ENCODE results near the gene CTDSPL.

The CTDSPL gene

GRCh38 chr3:37904601-37905000 lies 42.9 kb downstream of the CTDSPL start:
- no peaks in the 10 kb centered on the region for H3K36me3 ChIP-seq (ENCODE audit: control insufficient read depth in 2 of 2, insufficient read depth in 2 of 2, low read length in 2 of 2)
- H3K4me3 ChIP-seq (ENCODE audit: low read length in 2 of 2) = no peak overlapping the region
- H3K4me1 ChIP-seq (ENCODE audit: control insufficient read depth, insufficient read depth, low read length) = peaks cover 53% of the 10 kb centered on the region
- no peaks in the 10 kb centered on the region for H3K27me3 ChIP-seq (ENCODE audit: control insufficient read depth in 1 of 2, insufficient read depth in 2 of 2, low read length in 2 of 2)
- no peaks in the 10 kb centered on the region for H3K9me3 ChIP-seq (ENCODE audit: control insufficient read depth in 2 of 2, low read length in 2 of 2)
- H3K27ac ChIP-seq (ENCODE audit: low read length) = peak overlapping the region; percentile 24
- no peak overlapping the region for H3K9ac ChIP-seq (ENCODE audit: low read length in 2 of 2)

DNA sequence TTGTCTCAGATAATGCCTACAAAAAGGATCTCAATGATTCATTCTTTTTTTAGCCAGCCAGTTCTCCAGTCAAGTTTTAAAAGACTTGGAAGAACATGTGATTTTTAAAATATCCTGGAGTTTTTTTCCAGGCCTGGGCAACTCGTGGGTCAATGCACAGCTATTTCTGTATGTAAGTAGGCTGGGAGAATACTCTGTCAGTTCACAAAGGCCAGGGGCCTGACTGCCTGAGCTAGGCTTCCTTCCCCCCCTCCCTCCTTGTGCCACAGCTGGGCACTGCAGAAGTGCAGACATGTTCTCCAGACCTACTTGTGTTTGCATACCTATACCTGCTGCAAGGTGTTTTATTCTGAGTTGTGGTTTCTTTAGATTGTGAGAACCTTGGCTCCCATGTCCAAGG lies 43.7 kb downstream of the CTDSPL start:
- no peaks in the 10 kb centered on the region for H3K36me3 ChIP-seq (ENCODE audit: control insufficient read depth in 2 of 2, insufficient read depth in 2 of 2, low read length in 2 of 2)
- no peak overlapping the region for H3K4me3 ChIP-seq (ENCODE audit: low read length in 2 of 2)
- H3K27ac ChIP-seq (ENCODE audit: low read length) = no peak overlapping the region
- H3K27me3 ChIP-seq (ENCODE audit: control insufficient read depth in 1 of 2, insufficient read depth in 2 of 2, low read length in 2 of 2) = no peaks in the 10 kb centered on the region
- no peak overlapping the region for H3K9ac ChIP-seq (ENCODE audit: low read length in 2 of 2)
- peaks cover 53% of the 10 kb centered on the region for H3K4me1 ChIP-seq (ENCODE audit: control insufficient read depth, insufficient read depth, low read length)
- no peaks in the 10 kb centered on the region for H3K9me3 ChIP-seq (ENCODE audit: control insufficient read depth in 2 of 2, low read length in 2 of 2)

DNA sequence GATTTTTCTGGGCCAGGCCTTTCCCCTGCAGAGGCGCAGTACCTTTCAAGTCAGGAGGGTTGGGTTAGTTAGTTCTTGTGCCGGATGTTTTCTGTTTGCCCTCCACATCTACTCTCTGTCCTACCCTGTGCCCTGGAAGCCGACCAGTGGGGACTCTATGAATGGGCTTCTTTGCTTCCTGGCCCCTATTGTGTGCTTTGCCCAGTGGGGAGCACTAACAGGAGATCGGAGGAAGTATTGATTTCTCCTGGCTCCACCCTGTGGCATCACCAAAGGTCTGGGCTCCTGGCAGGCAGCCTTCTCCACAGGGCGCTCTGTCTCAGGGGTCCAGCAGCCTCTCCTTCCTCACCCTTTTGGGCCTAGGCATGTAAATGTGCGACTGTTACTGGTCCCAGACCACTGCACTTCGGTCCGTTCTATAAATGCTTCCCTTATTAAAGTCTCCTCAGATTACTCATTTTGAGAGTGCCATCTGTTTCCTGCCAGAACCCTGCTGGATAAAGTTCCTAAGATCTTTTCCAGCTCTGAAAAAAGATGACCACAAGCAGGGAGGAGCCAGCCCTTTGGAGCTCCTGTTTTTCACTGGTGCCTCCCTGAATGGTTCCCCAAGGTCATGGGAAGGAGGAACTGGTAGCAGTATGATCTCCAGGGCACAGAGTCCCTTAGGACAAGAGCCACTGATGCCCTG lies 44.5 kb downstream of the CTDSPL start:
- Histone ChIP-seq H3K27ac (ENCODE audit: low read length) (peak overlapping the region; percentile 60), H3K27me3 (ENCODE audit: control insufficient read depth in 1 of 2, insufficient read depth in 2 of 2, low read length in 2 of 2) (no peaks in the 10 kb centered on the region), H3K4me1 (ENCODE audit: control insufficient read depth, insufficient read depth, low read length) (peaks cover 53% of the 10 kb centered on the region), H3K36me3 (ENCODE audit: control insufficient read depth in 2 of 2, insufficient read depth in 2 of 2, low read length in 2 of 2) (peaks cover 0 to 2% of the 10 kb centered on the region in 2 donors), H3K9me3 (ENCODE audit: control insufficient read depth in 2 of 2, low read length in 2 of 2) (no peaks in the 10 kb centered on the region), H3K4me3 (ENCODE audit: low read length in 2 of 2) (no peak overlapping the region), H3K9ac (ENCODE audit: low read length in 2 of 2) (peak overlapping the region in 1 of 2 donors; percentile 29)

- H3K27ac ChIP-seq (ENCODE audit: low read length) = peak overlapping the region; percentile 60
- peaks cover 52% of the 10 kb centered on the region for H3K4me1 ChIP-seq (ENCODE audit: control insufficient read depth, insufficient read depth, low read length)
- peak overlapping the region in 1 of 2 donors; percentile 29 for H3K9ac ChIP-seq (ENCODE audit: low read length in 2 of 2)
- H3K36me3 ChIP-seq (ENCODE audit: control insufficient read depth in 2 of 2, insufficient read depth in 2 of 2, low read length in 2 of 2) = peaks cover 0 to 2% of the 10 kb centered on the region in 2 donors
- H3K27me3 ChIP-seq (ENCODE audit: control insufficient read depth in 1 of 2, insufficient read depth in 2 of 2, low read length in 2 of 2) = no peaks in the 10 kb centered on the region
- no peak overlapping the region for H3K4me3 ChIP-seq (ENCODE audit: low read length in 2 of 2)
- H3K9me3 ChIP-seq (ENCODE audit: control insufficient read depth in 2 of 2, low read length in 2 of 2) = no peaks in the 10 kb centered on the region
Measured at GRCh38 chr3:37906734-37907282, 45.1 kb downstream of the CTDSPL start.

DNA sequence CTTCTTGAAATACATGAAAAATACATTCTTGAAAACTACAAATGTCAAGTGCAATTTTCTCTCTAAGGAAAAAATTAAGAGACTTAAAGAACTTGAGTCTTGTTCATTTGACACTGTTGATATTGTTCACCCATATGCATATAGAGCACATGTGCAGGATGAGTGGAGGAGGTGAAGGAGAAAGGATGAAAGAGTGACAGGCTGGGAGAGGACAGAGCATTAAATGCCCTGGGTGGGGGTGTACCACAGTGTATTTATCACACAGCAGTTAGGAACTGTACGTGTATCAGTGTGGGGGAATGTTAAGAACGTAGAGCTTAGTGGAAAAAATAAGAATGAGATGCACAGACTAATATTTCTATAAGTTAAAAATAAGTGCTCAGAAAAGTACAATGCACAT lies 45.7 kb downstream of the CTDSPL start:
- Histone ChIP-seq H3K27me3 (ENCODE audit: control insufficient read depth in 1 of 2, insufficient read depth in 2 of 2, low read length in 2 of 2) (no peaks in the 10 kb centered on the region), H3K9ac (ENCODE audit: low read length in 2 of 2) (no peak overlapping the region), H3K27ac (ENCODE audit: low read length) (no peak overlapping the region), H3K36me3 (ENCODE audit: control insufficient read depth in 2 of 2, insufficient read depth in 2 of 2, low read length in 2 of 2) (peaks cover 0 to 2% of the 10 kb centered on the region in 2 donors), H3K9me3 (ENCODE audit: control insufficient read depth in 2 of 2, low read length in 2 of 2) (no peaks in the 10 kb centered on the region), H3K4me3 (ENCODE audit: low read length in 2 of 2) (no peak overlapping the region), H3K4me1 (ENCODE audit: control insufficient read depth, insufficient read depth, low read length) (peaks cover 48% of the 10 kb centered on the region)

GRCh38 chr3:37907906-37908305 lies 46.2 kb downstream of the CTDSPL start:
- Histone ChIP-seq H3K27me3 (ENCODE audit: control insufficient read depth in 1 of 2, insufficient read depth in 2 of 2, low read length in 2 of 2) (no peaks in the 10 kb centered on the region), H3K36me3 (ENCODE audit: control insufficient read depth in 2 of 2, insufficient read depth in 2 of 2, low read length in 2 of 2) (peaks cover 0 to 2% of the 10 kb centered on the region in 2 donors), H3K9ac (ENCODE audit: low read length in 2 of 2) (no peak overlapping the region), H3K27ac (ENCODE audit: low read length) (no peak overlapping the region), H3K9me3 (ENCODE audit: control insufficient read depth in 2 of 2, low read length in 2 of 2) (no peaks in the 10 kb centered on the region), H3K4me3 (ENCODE audit: low read length in 2 of 2) (no peak overlapping the region), H3K4me1 (ENCODE audit: control insufficient read depth, insufficient read depth, low read length) (peaks cover 46% of the 10 kb centered on the region)

DNA sequence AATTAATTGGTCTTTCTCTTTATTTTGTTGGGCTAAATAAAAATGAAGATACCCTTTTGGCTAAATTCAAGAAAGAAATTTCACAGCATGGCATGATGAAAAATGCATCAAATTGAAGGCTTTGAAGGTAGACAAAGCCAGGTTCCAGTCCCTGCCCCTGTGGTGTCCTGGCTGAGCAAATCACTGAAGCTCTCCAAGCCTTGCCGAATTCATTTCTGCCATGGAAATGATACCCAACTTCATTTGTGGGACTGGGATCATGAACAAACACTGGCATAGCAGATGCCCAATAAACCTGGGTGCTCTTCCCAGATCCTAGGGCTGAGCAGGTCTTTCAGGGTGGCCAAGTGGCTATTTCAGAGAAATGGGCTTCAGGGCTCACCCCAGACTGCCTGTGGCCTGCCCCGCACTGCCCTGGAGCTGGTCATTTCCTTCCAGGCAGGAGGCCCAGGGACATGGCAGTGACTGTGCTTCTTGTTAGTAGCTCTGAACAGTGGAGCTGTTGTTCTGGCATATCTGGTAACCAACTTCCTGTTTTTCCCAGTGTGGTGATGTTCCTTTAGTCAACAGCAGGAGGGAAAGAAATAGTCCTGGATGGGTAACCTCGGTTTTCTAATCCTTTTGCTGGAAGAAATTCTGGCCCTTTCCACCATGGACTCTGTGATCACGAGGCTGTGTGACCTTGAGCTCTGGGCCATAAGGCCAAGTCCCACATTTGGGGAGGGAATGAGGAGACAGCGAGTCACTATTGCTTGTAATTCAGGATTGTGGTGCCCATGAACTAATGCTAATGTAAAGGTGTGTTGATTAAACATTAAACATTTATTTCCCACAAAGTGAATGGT lies 47.6 kb downstream of the CTDSPL start:
- H3K4me3 ChIP-seq (ENCODE audit: low read length in 2 of 2) = no peak overlapping the region
- peak overlapping the region in 1 of 2 donors; percentile 21 for H3K9ac ChIP-seq (ENCODE audit: low read length in 2 of 2)
- H3K27me3 ChIP-seq (ENCODE audit: control insufficient read depth in 1 of 2, insufficient read depth in 2 of 2, low read length in 2 of 2) = no peaks in the 10 kb centered on the region
- H3K9me3 ChIP-seq (ENCODE audit: control insufficient read depth in 2 of 2, low read length in 2 of 2) = no peaks in the 10 kb centered on the region
- H3K27ac ChIP-seq (ENCODE audit: low read length) = no peak overlapping the region
- H3K4me1 ChIP-seq (ENCODE audit: control insufficient read depth, insufficient read depth, low read length) = peaks cover 36% of the 10 kb centered on the region
- peaks cover 0 to 2% of the 10 kb centered on the region in 2 donors for H3K36me3 ChIP-seq (ENCODE audit: control insufficient read depth in 2 of 2, insufficient read depth in 2 of 2, low read length in 2 of 2)

DNA sequence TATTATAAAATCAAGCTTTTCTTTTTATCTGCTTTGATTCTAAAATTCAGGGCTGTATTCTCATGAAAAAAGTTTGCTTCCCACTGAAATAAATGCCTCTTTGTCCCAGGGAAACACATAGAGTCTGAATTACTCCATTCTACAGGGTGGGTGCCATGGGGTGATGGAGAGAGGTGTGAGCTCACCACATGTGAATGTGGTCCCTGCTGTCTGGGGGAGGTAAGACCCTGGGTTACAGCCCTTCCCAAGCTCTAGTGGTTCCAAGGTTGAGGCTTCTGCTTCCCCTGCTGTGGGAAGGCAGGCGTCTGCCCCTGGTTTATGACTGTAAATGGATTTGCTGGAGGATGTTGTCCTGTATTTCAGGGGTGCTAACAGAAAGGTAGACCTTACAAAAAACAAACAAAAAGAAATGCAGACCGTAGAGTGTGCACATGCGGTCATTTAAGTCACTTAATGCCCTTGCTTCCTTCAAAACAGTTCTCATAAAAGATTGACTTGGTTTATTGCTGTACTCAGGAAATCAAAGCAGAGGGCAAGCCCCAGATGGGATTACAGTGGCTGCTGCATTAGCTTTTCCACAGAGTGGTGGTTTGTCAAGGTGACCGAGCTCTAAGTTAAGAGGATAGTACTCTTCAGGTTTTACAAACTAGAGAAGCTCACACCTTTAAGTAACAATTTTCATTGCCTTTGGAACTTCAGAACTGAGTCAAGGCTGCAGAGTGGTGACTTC lies 49.2 kb downstream of the CTDSPL start:
- peaks cover 21% of the 10 kb centered on the region for H3K4me1 ChIP-seq (ENCODE audit: control insufficient read depth, insufficient read depth, low read length)
- H3K4me3 ChIP-seq (ENCODE audit: low read length in 2 of 2) = no peak overlapping the region
- H3K9me3 ChIP-seq (ENCODE audit: control insufficient read depth in 2 of 2, low read length in 2 of 2) = no peaks in the 10 kb centered on the region
- H3K36me3 ChIP-seq (ENCODE audit: control insufficient read depth in 2 of 2, insufficient read depth in 2 of 2, low read length in 2 of 2) = peaks cover 0 to 2% of the 10 kb centered on the region in 2 donors
- H3K27me3 ChIP-seq (ENCODE audit: control insufficient read depth in 1 of 2, insufficient read depth in 2 of 2, low read length in 2 of 2) = no peaks in the 10 kb centered on the region
- no peak overlapping the region for H3K9ac ChIP-seq (ENCODE audit: low read length in 2 of 2)
- no peak overlapping the region for H3K27ac ChIP-seq (ENCODE audit: low read length)

DNA sequence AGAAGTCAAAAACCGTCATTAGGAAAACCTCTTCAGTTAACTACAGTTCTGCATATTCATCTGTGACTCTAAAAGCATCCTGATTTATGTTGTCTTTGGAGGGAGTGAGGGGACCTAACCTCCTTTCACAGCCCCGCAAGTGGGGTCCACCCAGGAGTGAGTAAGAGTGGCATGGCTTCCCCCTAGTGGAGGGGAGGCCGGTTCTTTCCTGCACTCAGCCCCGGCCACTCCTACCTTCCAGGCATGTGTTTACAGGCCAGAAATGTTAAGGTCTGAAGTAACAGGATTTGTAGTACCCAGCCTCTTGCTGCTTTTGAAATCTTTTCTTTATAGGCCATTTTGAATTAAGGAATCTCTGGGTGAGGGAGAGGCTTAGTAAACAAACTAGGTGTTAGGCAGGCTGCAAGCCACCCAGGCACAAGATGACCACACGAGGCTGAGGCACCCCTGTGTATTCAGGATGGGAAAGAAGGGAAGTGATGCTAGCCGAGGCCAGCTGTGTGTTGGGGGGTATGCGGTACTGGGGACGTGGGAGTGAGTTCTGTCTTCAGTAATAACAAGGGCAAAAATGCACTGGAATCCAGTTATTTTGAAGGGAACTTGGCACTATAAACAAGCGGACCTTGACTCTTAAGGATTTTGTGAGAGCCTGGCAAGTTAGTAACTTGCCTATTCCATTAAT lies 50.5 kb downstream of the CTDSPL start:
- Histone ChIP-seq H3K9me3 (ENCODE audit: control insufficient read depth in 2 of 2, low read length in 2 of 2) (no peaks in the 10 kb centered on the region), H3K9ac (ENCODE audit: low read length in 2 of 2) (no peak overlapping the region), H3K4me3 (ENCODE audit: low read length in 2 of 2) (no peak overlapping the region), H3K36me3 (ENCODE audit: control insufficient read depth in 2 of 2, insufficient read depth in 2 of 2, low read length in 2 of 2) (peaks cover 0 to 2% of the 10 kb centered on the region in 2 donors), H3K4me1 (ENCODE audit: control insufficient read depth, insufficient read depth, low read length) (peaks cover 7% of the 10 kb centered on the region), H3K27me3 (ENCODE audit: control insufficient read depth in 1 of 2, insufficient read depth in 2 of 2, low read length in 2 of 2) (no peaks in the 10 kb centered on the region), H3K27ac (ENCODE audit: low read length) (no peak overlapping the region)

DNA sequence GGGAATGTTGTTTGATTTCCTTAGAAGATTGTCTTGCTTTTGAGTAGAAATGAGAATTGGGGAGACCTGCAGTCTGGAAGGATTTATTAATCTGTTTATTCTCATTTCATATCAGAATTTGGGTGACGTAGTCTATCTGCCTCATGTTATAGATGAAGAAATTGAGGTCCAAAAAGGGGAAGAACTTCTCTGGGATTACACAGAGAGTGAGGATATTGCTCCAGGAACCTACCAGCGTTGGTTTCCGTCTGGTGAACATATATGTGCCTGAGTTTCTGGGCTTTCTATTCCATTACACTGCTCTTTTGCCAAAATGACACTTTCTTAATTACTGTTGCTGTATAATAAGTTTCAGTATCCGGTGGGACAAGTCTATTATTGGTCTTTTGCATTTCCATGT lies 51.8 kb downstream of the CTDSPL start:
- H3K9ac ChIP-seq (ENCODE audit: low read length in 2 of 2) = no peak overlapping the region
- H3K27ac ChIP-seq (ENCODE audit: low read length) = no peak overlapping the region
- H3K27me3 ChIP-seq (ENCODE audit: control insufficient read depth in 1 of 2, insufficient read depth in 2 of 2, low read length in 2 of 2) = no peaks in the 10 kb centered on the region
- H3K4me1 ChIP-seq (ENCODE audit: control insufficient read depth, insufficient read depth, low read length) = peaks cover 4% of the 10 kb centered on the region
- H3K36me3 ChIP-seq (ENCODE audit: control insufficient read depth in 2 of 2, insufficient read depth in 2 of 2, low read length in 2 of 2) = peaks cover 0 to 2% of the 10 kb centered on the region in 2 donors
- no peak overlapping the region for H3K4me3 ChIP-seq (ENCODE audit: low read length in 2 of 2)
- H3K9me3 ChIP-seq (ENCODE audit: control insufficient read depth in 2 of 2, low read length in 2 of 2) = no peaks in the 10 kb centered on the region
